Measurements from ENCODE around the gene FGFR2. TPM values are rescaled to one million over a fixed set of nuclear protein-coding genes. Genes with fewer than 3 reads are reported as not detected.

Gene FGFR2
- total RNA-seq, 1 donor from 2014 or later, result 58.4 TPM

DNA sequence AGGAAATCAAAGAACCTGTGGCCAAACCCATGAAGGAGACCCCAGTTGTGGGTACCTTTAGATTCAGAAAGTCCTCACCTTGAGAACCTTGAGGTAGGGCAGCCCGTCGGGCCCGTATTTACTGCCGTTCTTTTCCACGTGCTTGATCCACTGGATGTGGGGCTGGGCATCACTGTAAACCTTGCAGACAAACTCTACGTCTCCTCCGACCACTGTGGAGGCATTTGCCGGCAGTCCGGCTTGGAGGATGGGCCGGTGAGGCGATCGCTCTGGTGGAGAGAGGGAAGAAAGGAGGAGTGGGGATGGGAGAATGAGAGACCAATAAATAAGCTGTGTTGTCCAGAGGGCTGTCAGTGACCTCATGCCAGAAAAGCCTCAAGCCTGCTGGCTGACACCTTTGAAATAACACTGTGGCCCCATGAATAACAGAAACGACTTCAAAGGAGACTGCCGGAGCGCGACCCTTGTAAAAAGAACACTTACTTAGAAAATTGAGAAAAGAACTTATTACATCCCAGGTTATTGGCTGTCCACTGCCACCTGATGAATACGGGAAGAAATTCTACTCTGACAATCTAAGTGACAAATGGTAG is 78.2 kb downstream of the FGFR2 start:
- Mint-ChIP-seq H3K27ac (ENCODE audit: unreplicated experiment) (no peak overlapping the region), H3K36me3 (ENCODE audit: low read depth) (peaks cover 12% of the 10 kb centered on the region), H3K4me3 (no peak overlapping the region), H3K27me3 (ENCODE audit: low read depth) (peaks cover 84% of the 10 kb centered on the region), H3K9me3 (no peaks in the 10 kb centered on the region), H3K4me1 (peaks cover 34% of the 10 kb centered on the region)
- TF ChIP-seq, protein P1, sequence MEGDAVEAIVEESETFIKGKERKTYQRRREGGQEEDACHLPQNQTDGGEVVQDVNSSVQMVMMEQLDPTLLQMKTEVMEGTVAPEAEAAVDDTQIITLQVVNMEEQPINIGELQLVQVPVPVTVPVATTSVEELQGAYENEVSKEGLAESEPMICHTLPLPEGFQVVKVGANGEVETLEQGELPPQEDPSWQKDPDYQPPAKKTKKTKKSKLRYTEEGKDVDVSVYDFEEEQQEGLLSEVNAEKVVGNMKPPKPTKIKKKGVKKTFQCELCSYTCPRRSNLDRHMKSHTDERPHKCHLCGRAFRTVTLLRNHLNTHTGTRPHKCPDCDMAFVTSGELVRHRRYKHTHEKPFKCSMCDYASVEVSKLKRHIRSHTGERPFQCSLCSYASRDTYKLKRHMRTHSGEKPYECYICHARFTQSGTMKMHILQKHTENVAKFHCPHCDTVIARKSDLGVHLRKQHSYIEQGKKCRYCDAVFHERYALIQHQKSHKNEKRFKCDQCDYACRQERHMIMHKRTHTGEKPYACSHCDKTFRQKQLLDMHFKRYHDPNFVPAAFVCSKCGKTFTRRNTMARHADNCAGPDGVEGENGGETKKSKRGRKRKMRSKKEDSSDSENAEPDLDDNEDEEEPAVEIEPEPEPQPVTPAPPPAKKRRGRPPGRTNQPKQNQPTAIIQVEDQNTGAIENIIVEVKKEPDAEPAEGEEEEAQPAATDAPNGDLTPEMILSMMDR (conservative IDR thresholded peaks at IDR 0.05), result no peak
- no peak for DNase-seq (ENCODE audit: low read depth, low spot score)

DNA sequence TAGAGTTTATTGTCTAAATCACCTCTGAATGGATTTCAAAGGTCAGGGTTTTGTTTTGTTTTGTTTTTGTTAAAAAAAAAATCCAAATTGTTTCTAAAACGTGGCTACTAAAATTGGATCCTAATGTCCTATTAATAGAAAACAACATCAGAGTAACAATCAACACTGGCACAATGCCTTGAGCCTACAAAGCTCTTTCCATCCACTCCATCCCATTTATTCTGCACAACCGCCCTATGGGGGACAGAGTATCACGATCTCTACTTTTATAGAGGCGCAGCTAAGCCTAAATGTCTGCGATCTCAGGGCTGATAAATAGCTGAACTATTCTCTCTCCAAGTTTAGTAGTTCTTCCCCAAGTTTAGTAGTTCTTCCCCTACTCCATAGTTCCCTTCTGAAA is 78.8 kb downstream of the FGFR2 start:
- no peak overlapping the region for H3K27ac Mint-ChIP-seq (ENCODE audit: unreplicated experiment)
- peaks cover 82% of the 10 kb centered on the region for H3K27me3 Mint-ChIP-seq (ENCODE audit: low read depth)
- peaks cover 28% of the 10 kb centered on the region for H3K4me1 Mint-ChIP-seq
- H3K4me3 Mint-ChIP-seq, result no peak overlapping the region
- no peak for DNase-seq (ENCODE audit: low read depth, low spot score)
- no peaks in the 10 kb centered on the region for H3K9me3 Mint-ChIP-seq
- peaks cover 12% of the 10 kb centered on the region for H3K36me3 Mint-ChIP-seq (ENCODE audit: low read depth)
- TF ChIP-seq, protein P1 (conservative IDR thresholded peaks at IDR 0.05), result no peak

DNA sequence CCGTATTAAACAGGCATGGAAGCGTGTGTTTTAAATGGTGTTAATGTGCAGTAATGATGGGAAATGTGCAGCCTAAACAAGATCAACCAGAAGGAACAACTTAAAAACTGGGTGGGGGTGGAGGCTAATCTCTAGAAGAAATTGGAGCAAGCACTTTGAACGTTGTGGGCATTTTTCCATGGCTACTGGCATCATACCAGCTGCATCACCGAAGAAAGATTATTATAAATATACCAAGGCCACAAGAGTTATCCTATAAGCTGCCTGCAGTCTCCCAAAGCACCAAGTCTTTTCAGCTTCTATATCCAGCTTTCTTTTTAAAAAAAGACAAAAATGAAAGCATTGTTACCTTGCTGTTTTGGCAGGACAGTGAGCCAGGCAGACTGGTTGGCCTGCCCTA is 79.9 kb downstream of the FGFR2 start:
- peaks cover 83% of the 10 kb centered on the region for H3K27me3 Mint-ChIP-seq (ENCODE audit: low read depth)
- no peak overlapping the region for H3K4me3 Mint-ChIP-seq
- peaks cover 21% of the 10 kb centered on the region for H3K4me1 Mint-ChIP-seq
- H3K27ac Mint-ChIP-seq (ENCODE audit: unreplicated experiment), result no peak overlapping the region
- TF ChIP-seq, protein P1 (conservative IDR thresholded peaks at IDR 0.05), result no peak
- H3K36me3 Mint-ChIP-seq (ENCODE audit: low read depth), result peaks cover 12% of the 10 kb centered on the region
- no peaks in the 10 kb centered on the region for H3K9me3 Mint-ChIP-seq
- DNase-seq (ENCODE audit: low read depth, low spot score), result no peak

DNA sequence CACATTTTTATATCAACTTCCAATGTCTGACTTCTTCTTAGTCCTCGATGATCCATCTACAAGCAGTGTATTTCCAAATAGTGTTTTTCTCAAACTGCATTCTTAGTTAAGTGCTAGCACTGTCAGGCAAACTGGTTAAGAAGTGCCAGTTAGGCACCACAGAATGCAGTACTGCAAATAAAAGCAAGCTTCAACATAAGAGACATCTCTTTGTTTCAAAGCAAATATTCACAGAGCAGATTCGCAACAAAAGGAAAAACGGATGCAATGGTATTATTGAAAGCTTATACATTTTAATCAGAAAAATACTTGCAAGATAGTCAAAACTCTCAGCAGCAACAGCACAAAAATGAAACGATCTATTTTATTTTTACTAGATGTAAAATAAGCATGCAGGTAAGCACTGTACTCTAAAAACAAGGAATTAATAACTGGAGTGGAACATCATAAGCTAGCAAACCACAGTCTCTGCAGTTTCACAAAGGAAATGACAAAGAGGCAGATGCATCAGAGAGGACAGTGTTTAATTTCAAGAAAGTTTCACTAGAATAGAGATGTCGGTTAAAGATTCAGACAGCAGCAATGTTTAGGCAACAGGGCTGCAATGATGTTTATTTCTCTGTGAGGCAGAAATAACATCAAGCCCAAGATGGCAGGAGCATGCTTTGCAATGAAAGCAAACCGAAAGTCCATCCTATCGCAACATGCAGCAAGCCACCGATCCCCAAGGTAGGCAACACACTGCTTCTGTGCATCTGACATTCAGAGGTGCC is 82.0 kb downstream of the FGFR2 start:
- no peak for DNase-seq (ENCODE audit: low read depth, low spot score)
- Mint-ChIP-seq H3K4me1 (peaks cover 12% of the 10 kb centered on the region), H3K4me3 (no peak overlapping the region), H3K27me3 (ENCODE audit: low read depth) (peaks cover 79% of the 10 kb centered on the region), H3K27ac (ENCODE audit: unreplicated experiment) (no peak overlapping the region), H3K36me3 (ENCODE audit: low read depth) (peaks cover 9% of the 10 kb centered on the region), H3K9me3 (no peaks in the 10 kb centered on the region)
- TF ChIP-seq, protein P1 (conservative IDR thresholded peaks at IDR 0.05), result no peak

DNA sequence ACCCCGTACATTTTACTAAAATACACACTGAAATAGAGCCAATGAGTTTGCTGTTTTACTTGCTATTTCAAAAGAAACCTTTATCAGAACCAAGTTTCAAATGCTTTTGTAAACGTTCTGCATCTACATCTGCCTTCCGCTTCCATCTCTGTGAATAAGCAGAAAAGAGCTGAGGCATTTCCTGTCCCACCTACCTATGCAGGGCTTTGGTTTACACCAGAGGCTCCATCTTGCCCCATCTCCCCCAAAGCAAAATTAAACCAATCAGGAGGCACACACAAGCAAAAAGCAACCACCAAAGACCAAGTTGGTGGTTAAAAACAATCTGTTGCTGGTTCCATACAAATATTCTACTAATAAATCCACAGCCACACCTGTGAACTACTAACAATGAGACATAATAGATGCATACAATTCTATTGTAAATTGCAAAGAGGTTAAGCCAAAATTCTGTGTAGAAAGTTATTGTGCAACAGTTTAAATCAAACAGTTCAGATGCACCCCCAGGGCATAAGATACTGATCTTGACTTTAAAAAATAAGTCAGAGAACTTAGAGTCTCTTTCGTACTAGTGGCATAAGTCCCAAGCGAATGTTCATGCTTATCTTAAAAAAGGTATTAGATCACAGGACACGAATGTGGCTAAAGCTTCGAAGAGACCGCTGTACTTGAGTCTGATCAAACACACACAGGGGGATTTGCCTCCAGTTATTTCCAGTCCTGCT is 83.9 kb downstream of the FGFR2 start:
- no peak overlapping the region for H3K27ac Mint-ChIP-seq (ENCODE audit: unreplicated experiment)

More for the DNA sequence above, 83.9 kb downstream of the FGFR2 start:
- Mint-ChIP-seq H3K27me3 (ENCODE audit: low read depth) (peaks cover 71% of the 10 kb centered on the region), H3K4me1 (peaks cover 11% of the 10 kb centered on the region), H3K4me3 (no peak overlapping the region), H3K9me3 (no peaks in the 10 kb centered on the region), H3K36me3 (ENCODE audit: low read depth) (peaks cover 4% of the 10 kb centered on the region)
- TF ChIP-seq, protein P1 (conservative IDR thresholded peaks at IDR 0.05), result no peak
- no peak for DNase-seq (ENCODE audit: low read depth, low spot score)

Data from neural crest cell (in vitro differentiated cells).